GM18909 (cell line): ENCODE results near the gene LRBA.

Experiments
- ATAC-seq: cut with Tn5 transposase; IDR thresholded peaks from one replicate; pipeline ENCODE4 v1.9.1; 2021; ENCODE audit warnings: mild to moderate bottlenecking; ENCODE audit not compliant: unreplicated experiment, poor library complexity

Gene LRBA

GRCh38 chr4:150322646-150323045, 692.4 kb downstream of the LRBA start:
- ATAC-seq: no peak

- no peak for ATAC-seq
Observed at GRCh38 chr4:150321113-150321512, 694.0 kb downstream of the LRBA start.

GRCh38 chr4:150318971-150319370, 696.1 kb downstream of the LRBA start:
- ATAC-seq: no peak

GRCh38 chr4:150318527-150318926, 696.6 kb downstream of the LRBA start:
- no peak for ATAC-seq

- ATAC-seq: no peak
Observed at GRCh38 chr4:150316332-150317205, 698.5 kb downstream of the LRBA start.

GRCh38 chr4:150315691-150316090, 699.4 kb downstream of the LRBA start:
- ATAC-seq: no peak

GRCh38 chr4:150315175-150315574, 699.9 kb downstream of the LRBA start:
- no peak for ATAC-seq

- no peak for ATAC-seq
Observed at GRCh38 chr4:150314031-150314430, 701.1 kb downstream of the LRBA start.

GRCh38 chr4:150310159-150310895, 704.8 kb downstream of the LRBA start:
- no peak for ATAC-seq

GRCh38 chr4:150308824-150309472, 706.1 kb downstream of the LRBA start:
- no peak for ATAC-seq

- ATAC-seq: no peak
Observed at GRCh38 chr4:150306719-150307118, 708.4 kb downstream of the LRBA start.

- no peak for ATAC-seq
Observed at GRCh38 chr4:150305995-150306394, 709.1 kb downstream of the LRBA start.

- ATAC-seq: no peak
Observed at GRCh38 chr4:150302553-150302952, 712.5 kb downstream of the LRBA start.

- ATAC-seq: no peak
Observed at GRCh38 chr4:150299816-150300215, 715.3 kb downstream of the LRBA start.

- ATAC-seq: peak; percentile 53
Observed at GRCh38 chr4:150297861-150298474, 717.1 kb downstream of the LRBA start.

- ATAC-seq: no peak
Observed at GRCh38 chr4:150289881-150290280, 725.2 kb downstream of the LRBA start.

GRCh38 chr4:150289198-150289597, 725.9 kb downstream of the LRBA start:
- no peak for ATAC-seq

GRCh38 chr4:150286656-150287055, 728.4 kb downstream of the LRBA start:
- no peak for ATAC-seq

GRCh38 chr4:150283689-150284088, 731.4 kb downstream of the LRBA start:
- no peak for ATAC-seq

- no peak for ATAC-seq
Observed at GRCh38 chr4:150280975-150281374, 734.1 kb downstream of the LRBA start.
